ENCODE measurements around the gene GFRA1.

DNA sequence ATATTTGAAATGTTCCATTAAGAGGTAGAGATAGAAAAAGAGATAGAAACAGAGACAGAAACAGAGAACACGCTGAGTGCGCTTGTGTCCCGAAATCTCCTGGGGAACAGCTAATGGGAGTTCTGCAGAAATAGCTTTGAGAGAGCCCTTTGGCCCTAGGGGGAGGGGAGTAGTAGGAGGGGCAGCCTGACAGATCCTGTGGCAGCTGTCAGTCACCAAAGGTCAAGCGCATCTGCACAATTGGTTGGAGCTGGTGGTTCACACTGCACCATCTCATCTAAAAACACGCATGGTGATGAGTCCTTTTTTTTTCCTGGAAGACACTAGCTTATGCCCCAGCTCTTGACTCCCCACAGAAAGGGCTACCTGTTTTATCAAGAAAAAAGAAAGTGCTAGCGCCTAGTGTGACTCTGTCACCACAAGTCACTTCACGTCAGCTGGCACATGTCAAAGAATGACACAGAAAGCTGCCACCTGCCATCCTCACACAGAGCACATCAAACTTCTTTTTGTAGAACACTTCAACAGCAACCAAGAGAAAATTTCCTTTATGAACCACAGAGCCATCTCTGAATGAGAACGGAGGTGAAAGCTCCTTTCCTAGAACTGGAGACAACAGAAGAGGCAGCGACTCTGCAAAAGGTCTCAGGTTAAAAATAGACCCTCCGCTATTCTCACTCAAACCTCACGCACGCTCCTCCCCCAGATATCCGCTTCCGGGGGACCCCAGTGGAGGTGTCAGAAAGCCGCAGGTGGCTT, 125.7 kb downstream of the GFRA1 start:
- TF ChIP-seq EZH2 (IDR thresholded peaks at IDR 0.05) (no peak), CTCF (IDR thresholded peaks at IDR 0.05) (no peak), EZH2phosphoT487 (IDR thresholded peaks at IDR 0.05) (no peak)
